Measurements from ENCODE around the gene ESRRA.

GRCh38 chr11:64292460-64293254 lies 12.7 kb upstream of the ESRRA start:
- TF ChIP-seq POLR2A (IDR thresholded peaks at IDR 0.05) = no peak
- no peak for TF ChIP-seq CTCF (IDR thresholded peaks at IDR 0.05)
